ENCODE measurements around the gene EDAR.

- TF ChIP-seq CTCF (IDR thresholded peaks at IDR 0.05 in 4 of 5, conservative IDR thresholded peaks at IDR 0.05 in 1 of 5) (no peak), POLR2A (IDR thresholded peaks at IDR 0.05) (no peak)
Measured at GRCh38 chr2:108938077-108938710, 50.8 kb downstream of the EDAR start.

Measured in gastrocnemius medialis (tissue), 4 donors.